Midbrain (tissue), 1 donor: Measurements from ENCODE around the gene ORMDL1.
"Not testable (repeated sequence)": the region's sequence is repeated elsewhere in the genome, so short reads cannot be mapped to it uniquely, and the experiment has no call there.

ENCODE experiments used
- DNase-seq: peaks from one replicate; lab custom pipeline; 2025; lab: John Stamatoyannopoulos, UW

ORMDL1 gene

GRCh38 chr2:189770590-189771322, 13.4 kb downstream of the ORMDL1 start:
- no peak for DNase-seq

- no peak for DNase-seq
These were observed 20.1 kb downstream of the ORMDL1 start for GRCh38 chr2:189763908-189764661.

GRCh38 chr2:189762551-189763298, 21.4 kb downstream of the ORMDL1 start, which contains the start of gene OSGEPL1:
OSGEPL1 (minus strand) TSS chr2:189762792; CDS start chr2:189761640, 1,152 bp downstream.
- peak; percentile 95 for DNase-seq

DNA sequence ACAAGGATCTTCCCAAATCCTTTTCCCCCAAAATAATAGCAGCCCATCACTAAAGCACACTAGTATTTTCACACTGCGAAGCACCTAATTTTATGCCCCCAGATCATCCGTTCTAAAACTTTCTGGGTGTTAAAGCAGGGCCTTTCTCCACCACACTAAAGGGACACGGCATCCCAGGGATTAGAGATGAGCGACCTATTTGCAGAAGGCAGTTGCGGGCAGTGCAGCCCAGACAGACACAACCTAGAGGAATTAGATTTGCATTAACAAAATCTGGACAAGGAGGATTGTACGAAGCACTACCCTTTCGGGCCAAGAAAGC, 21.9 kb downstream of the ORMDL1 start:
- DNase-seq, result no peak

DNA sequence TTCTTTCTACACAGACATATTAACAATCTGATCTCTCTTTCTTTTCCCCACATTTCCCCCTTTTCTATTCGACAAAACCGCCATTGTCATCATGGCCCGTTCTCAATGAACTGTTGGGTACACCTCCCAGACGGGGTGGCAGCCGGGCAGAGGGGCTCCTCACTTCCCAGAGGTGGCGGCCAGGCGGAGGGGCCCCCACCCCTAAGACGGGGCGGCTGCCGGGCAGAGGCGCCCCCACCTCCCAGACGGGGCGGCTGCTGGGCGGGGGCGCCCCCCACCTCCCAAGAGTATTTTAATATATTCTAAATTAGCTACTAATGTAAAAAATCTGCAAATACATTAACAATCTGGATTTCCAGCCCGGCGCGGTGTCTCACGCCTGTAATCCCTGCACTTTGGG, 24.0 kb downstream of the ORMDL1 start:
- DNase-seq, result not testable (repeated sequence)

DNA sequence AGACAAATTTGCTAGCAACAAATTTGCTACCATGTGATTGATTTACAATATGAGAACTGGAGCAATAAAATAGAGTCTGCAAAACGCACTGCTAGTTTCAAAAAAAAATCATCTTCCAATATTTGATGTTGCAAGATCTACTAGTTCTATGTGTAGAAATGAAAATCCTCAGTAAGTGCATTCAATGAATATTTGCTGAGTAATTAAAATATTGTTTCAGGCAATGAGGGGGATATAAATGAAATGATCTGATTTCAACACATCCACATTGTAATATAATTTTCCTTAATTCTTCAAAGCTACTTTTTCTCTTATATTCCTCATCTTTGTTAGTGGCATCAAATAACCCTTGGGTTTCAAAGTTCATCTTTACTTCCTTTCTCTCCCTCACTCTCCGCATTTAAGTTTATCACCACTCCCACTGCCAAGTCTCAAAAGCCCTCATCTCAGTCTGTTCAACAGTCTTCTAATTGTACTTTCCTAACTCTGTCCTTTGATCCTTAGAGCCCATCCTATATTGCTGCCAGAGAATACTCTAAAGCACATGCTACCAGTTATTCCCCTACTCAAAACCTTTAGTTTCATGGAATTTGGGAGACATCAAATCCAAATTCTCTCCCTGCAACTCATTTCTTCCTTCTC, 27.7 kb downstream of the ORMDL1 start:
- no peak for DNase-seq

- peak; percentile 14 for DNase-seq
These were observed 33.0 kb downstream of the ORMDL1 start for GRCh38 chr2:189751080-189751658.

- no peak for DNase-seq
These were observed 54.7 kb downstream of the ORMDL1 start for GRCh38 chr2:189729430-189729829.

GRCh38 chr2:189726849-189727248, 57.3 kb downstream of the ORMDL1 start:
- DNase-seq, result no peak

DNA sequence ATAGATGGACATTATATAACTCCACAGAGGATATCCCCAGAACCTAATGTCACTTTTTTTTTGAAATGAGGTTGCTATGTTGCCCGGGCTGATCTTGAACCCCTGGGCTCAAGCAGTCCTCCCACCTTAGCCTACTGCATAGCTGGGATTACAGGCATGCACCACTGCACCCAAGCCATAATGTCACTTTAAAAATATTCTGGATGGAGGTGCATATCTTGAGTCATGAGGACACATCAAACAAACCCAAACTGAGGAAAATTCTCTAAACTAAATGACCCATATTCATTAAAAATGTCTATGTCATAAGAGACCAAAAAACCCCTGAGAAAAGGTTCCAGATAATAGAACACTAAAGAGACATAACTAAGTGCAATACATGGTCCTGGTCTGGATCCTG, 57.9 kb downstream of the ORMDL1 start:
- no peak for DNase-seq

DNA sequence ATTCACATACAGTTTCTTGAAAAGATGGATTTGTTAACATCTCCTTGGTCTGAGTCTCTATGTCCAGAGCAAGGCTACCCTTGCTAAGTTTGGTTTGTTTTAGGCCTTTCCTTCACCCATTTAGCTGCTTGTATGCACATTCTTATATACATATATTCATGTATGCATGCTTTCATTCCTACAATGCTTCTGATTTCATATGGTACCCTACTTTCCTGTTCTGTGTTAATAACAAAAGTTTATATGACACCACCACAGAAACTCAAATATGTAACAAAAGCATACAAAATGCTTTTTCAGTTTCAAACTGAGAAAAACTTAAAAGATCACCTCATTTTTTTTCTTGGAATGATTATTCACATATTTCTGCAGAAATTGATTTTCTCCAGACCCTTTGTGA, 60.9 kb downstream of the ORMDL1 start:
- DNase-seq, result no peak
